ENCODE measurements around the gene THRB.
"Not testable (repeated sequence)": the region's sequence is repeated elsewhere in the genome, so short reads cannot be mapped to it uniquely, and the experiment has no call there.

The THRB gene

GRCh38 chr3:24400450-24400849, 94.2 kb downstream of the THRB start:
- H2AFZ ChIP-seq (ENCODE audit: low read length) = no peak overlapping the region
- TF ChIP-seq, protein P1, sequence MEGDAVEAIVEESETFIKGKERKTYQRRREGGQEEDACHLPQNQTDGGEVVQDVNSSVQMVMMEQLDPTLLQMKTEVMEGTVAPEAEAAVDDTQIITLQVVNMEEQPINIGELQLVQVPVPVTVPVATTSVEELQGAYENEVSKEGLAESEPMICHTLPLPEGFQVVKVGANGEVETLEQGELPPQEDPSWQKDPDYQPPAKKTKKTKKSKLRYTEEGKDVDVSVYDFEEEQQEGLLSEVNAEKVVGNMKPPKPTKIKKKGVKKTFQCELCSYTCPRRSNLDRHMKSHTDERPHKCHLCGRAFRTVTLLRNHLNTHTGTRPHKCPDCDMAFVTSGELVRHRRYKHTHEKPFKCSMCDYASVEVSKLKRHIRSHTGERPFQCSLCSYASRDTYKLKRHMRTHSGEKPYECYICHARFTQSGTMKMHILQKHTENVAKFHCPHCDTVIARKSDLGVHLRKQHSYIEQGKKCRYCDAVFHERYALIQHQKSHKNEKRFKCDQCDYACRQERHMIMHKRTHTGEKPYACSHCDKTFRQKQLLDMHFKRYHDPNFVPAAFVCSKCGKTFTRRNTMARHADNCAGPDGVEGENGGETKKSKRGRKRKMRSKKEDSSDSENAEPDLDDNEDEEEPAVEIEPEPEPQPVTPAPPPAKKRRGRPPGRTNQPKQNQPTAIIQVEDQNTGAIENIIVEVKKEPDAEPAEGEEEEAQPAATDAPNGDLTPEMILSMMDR (conservative IDR thresholded peaks at IDR 0.05; ENCODE audit: low read length) = no peak
- TF ChIP-seq EZH2phosphoT487 (IDR thresholded peaks at IDR 0.05; ENCODE audit: borderline replicate concordance) = no peak
- H3K9me2 ChIP-seq (replicated peaks; ENCODE audit: low read depth, low read length) = no peaks in the 10 kb centered on the region
- H3K27me3 ChIP-seq (ENCODE audit: insufficient read depth, low read length, poor library complexity, severe bottlenecking) = no peaks in the 10 kb centered on the region
- H3K9ac ChIP-seq (ENCODE audit: low read depth, low read length, poor library complexity, severe bottlenecking) = no peak overlapping the region
- H3F3A ChIP-seq (ENCODE audit: low read depth) = no peaks in the 10 kb centered on the region
- no peaks in the 10 kb centered on the region for H4K20me1 ChIP-seq (ENCODE audit: insufficient read depth, low read length, poor library complexity, severe bottlenecking)
- no peaks in the 10 kb centered on the region for H3K79me2 ChIP-seq (ENCODE audit: insufficient read depth, low read length)
- H3K36me3 ChIP-seq (ENCODE audit: insufficient read depth, low read length) = no peaks in the 10 kb centered on the region
- H3K4me3 ChIP-seq (ENCODE audit: low read length, poor library complexity, severe bottlenecking) = no peak overlapping the region
- H3K9me3 ChIP-seq (ENCODE audit: insufficient read depth, low read depth, low read length) = peaks cover 2% of the 10 kb centered on the region; the same call in 1 of the 2 replicates
- no peak overlapping the region for H3K4me2 ChIP-seq (ENCODE audit: low read depth, low read length, poor library complexity, severe bottlenecking)
- H3K4me1 ChIP-seq (ENCODE audit: insufficient read depth, low read length, poor library complexity, severe bottlenecking) = no peaks in the 10 kb centered on the region

GRCh38 chr3:24400015-24400414, 94.6 kb downstream of the THRB start:
- Histone ChIP-seq H3K9ac (ENCODE audit: low read depth, low read length, poor library complexity, severe bottlenecking) (no peak overlapping the region), H2AFZ (ENCODE audit: low read length) (no peak overlapping the region), H3K4me2 (ENCODE audit: low read depth, low read length, poor library complexity, severe bottlenecking) (no peak overlapping the region), H3K4me1 (ENCODE audit: insufficient read depth, low read length, poor library complexity, severe bottlenecking) (no peaks in the 10 kb centered on the region), H4K20me1 (ENCODE audit: insufficient read depth, low read length, poor library complexity, severe bottlenecking) (no peaks in the 10 kb centered on the region), H3K36me3 (ENCODE audit: insufficient read depth, low read length) (no peaks in the 10 kb centered on the region), H3K9me3 (ENCODE audit: insufficient read depth, low read depth, low read length) (peaks cover 2% of the 10 kb centered on the region; the same call in 1 of the 2 replicates), H3F3A (ENCODE audit: low read depth) (no peaks in the 10 kb centered on the region), H3K27me3 (ENCODE audit: insufficient read depth, low read length, poor library complexity, severe bottlenecking) (no peaks in the 10 kb centered on the region), H3K4me3 (ENCODE audit: low read length, poor library complexity, severe bottlenecking) (no peak overlapping the region), H3K9me2 (replicated peaks; ENCODE audit: low read depth, low read length) (no peaks in the 10 kb centered on the region), H3K79me2 (ENCODE audit: insufficient read depth, low read length) (no peaks in the 10 kb centered on the region)
- TF ChIP-seq EZH2phosphoT487 (IDR thresholded peaks at IDR 0.05; ENCODE audit: borderline replicate concordance) = no peak
- TF ChIP-seq, protein P1 (conservative IDR thresholded peaks at IDR 0.05; ENCODE audit: low read length) = no peak

DNA sequence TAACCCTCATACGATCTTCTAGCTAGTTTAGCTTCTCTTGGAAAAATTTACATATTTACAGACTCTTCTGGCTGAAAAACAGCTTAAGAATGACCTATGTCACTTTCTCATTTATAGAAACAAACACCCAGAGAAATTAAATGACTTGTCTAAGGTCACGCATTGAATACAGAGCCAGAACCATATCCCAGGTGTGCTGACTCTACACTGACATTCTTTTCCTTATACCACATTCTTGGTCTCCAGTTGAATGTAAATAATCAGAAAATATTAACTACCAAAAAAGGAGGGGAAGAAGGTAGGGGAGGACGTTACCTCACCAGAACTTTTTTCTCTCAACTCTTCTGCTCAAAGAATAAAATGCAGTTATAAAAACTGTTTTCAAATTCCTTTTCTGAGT, 95.0 kb downstream of the THRB start:
- no peak overlapping the region for H3K4me3 ChIP-seq (ENCODE audit: low read length, poor library complexity, severe bottlenecking)
- H3K9me2 ChIP-seq (replicated peaks; ENCODE audit: low read depth, low read length) = no peaks in the 10 kb centered on the region
- H3K36me3 ChIP-seq (ENCODE audit: insufficient read depth, low read length) = no peaks in the 10 kb centered on the region
- peaks cover 2% of the 10 kb centered on the region; the same call in 1 of the 2 replicates for H3K9me3 ChIP-seq (ENCODE audit: insufficient read depth, low read depth, low read length)
- H4K20me1 ChIP-seq (ENCODE audit: insufficient read depth, low read length, poor library complexity, severe bottlenecking) = no peaks in the 10 kb centered on the region
- TF ChIP-seq, protein P1 (conservative IDR thresholded peaks at IDR 0.05; ENCODE audit: low read length) = no peak
- no peak for TF ChIP-seq EZH2phosphoT487 (IDR thresholded peaks at IDR 0.05; ENCODE audit: borderline replicate concordance)
- H3F3A ChIP-seq (ENCODE audit: low read depth) = no peaks in the 10 kb centered on the region
- H3K27me3 ChIP-seq (ENCODE audit: insufficient read depth, low read length, poor library complexity, severe bottlenecking) = no peaks in the 10 kb centered on the region
- no peak overlapping the region for H3K9ac ChIP-seq (ENCODE audit: low read depth, low read length, poor library complexity, severe bottlenecking)
- no peaks in the 10 kb centered on the region for H3K4me1 ChIP-seq (ENCODE audit: insufficient read depth, low read length, poor library complexity, severe bottlenecking)
- no peak overlapping the region for H3K4me2 ChIP-seq (ENCODE audit: low read depth, low read length, poor library complexity, severe bottlenecking)
- no peaks in the 10 kb centered on the region for H3K79me2 ChIP-seq (ENCODE audit: insufficient read depth, low read length)
- H2AFZ ChIP-seq (ENCODE audit: low read length) = no peak overlapping the region

- H3F3A ChIP-seq (ENCODE audit: low read depth) = not testable (repeated sequence)
These were observed 95.9 kb downstream of the THRB start for GRCh38 chr3:24398712-24399111.

More at GRCh38 chr3:24398712-24399111, 95.9 kb downstream of the THRB start:
- not testable (repeated sequence) for H3K9ac ChIP-seq (ENCODE audit: low read depth, low read length, poor library complexity, severe bottlenecking); H3K4me3 ChIP-seq (ENCODE audit: low read length, poor library complexity, severe bottlenecking); H3K27me3 ChIP-seq (ENCODE audit: insufficient read depth, low read length, poor library complexity, severe bottlenecking); H2AFZ ChIP-seq (ENCODE audit: low read length); H3K9me3 ChIP-seq (ENCODE audit: insufficient read depth, low read depth, low read length); H3K79me2 ChIP-seq (ENCODE audit: insufficient read depth, low read length); H4K20me1 ChIP-seq (ENCODE audit: insufficient read depth, low read length, poor library complexity, severe bottlenecking); H3K4me1 ChIP-seq (ENCODE audit: insufficient read depth, low read length, poor library complexity, severe bottlenecking); H3K9me2 ChIP-seq (replicated peaks; ENCODE audit: low read depth, low read length); H3K4me2 ChIP-seq (ENCODE audit: low read depth, low read length, poor library complexity, severe bottlenecking); H3K36me3 ChIP-seq (ENCODE audit: insufficient read depth, low read length)

Data from Loucy (cell line).